ENCODE measurements around the gene PLA2G4A.

Gene PLA2G4A

GRCh38 chr1:186894415-186894814 lies 65.7 kb downstream of the PLA2G4A start:
- DNase-seq (ENCODE audit: low read depth) = no peak
- no peak overlapping the region for H3K4me3 ChIP-seq (ENCODE audit: low read depth, low read length)
- TF ChIP-seq, protein P1, sequence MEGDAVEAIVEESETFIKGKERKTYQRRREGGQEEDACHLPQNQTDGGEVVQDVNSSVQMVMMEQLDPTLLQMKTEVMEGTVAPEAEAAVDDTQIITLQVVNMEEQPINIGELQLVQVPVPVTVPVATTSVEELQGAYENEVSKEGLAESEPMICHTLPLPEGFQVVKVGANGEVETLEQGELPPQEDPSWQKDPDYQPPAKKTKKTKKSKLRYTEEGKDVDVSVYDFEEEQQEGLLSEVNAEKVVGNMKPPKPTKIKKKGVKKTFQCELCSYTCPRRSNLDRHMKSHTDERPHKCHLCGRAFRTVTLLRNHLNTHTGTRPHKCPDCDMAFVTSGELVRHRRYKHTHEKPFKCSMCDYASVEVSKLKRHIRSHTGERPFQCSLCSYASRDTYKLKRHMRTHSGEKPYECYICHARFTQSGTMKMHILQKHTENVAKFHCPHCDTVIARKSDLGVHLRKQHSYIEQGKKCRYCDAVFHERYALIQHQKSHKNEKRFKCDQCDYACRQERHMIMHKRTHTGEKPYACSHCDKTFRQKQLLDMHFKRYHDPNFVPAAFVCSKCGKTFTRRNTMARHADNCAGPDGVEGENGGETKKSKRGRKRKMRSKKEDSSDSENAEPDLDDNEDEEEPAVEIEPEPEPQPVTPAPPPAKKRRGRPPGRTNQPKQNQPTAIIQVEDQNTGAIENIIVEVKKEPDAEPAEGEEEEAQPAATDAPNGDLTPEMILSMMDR (IDR thresholded peaks at IDR 0.05; ENCODE audit: control insufficient read depth, extremely low read depth, insufficient read depth) = no peak

DNA sequence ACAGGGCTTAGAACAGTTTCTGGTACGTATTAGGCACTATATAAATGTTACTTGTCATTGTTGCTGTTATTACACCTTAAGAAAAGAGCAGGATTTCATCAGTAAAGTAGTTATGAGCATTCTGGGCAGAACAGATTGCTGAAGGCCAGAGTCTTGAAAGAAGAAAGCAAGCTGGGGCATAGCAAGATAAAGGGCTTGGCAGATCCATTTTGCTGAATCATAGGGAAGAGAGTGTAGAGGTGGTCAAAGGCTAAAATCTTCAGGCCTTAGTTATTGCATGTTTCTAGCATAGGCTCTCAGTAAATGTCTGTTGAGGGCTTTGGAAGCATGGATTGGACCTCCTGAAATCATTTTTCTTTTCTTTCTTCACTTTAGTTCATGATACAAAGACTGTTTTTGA lies 67.5 kb downstream of the PLA2G4A start:
- H3K4me3 ChIP-seq (ENCODE audit: low read depth, low read length) = no peak overlapping the region
- DNase-seq (ENCODE audit: low read depth) = no peak
- TF ChIP-seq, protein P1 (IDR thresholded peaks at IDR 0.05; ENCODE audit: control insufficient read depth, extremely low read depth, insufficient read depth) = no peak

DNA sequence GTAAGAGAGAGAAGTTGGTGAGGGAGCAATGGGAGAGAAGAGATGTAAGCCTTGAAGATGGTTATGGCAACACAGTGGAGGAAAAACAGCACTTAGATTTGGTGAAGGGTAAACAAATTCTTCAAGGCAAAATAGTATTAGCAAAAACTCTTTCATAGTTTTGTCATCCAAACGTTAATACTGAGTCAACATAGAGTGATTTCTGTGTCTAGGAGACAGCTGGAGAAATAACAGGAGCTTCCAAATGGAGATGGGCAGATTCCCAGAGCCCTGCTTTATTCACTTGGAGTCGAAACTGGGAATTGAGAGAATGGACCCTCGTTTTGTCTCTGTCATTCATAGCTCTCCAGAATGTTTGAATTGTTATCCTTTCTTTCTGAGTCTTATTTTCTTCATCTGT lies 68.3 kb downstream of the PLA2G4A start:
- TF ChIP-seq, protein P1 (IDR thresholded peaks at IDR 0.05; ENCODE audit: control insufficient read depth, extremely low read depth, insufficient read depth) = no peak
- DNase-seq (ENCODE audit: low read depth) = no peak
- H3K4me3 ChIP-seq (ENCODE audit: low read depth, low read length) = no peak overlapping the region

DNA sequence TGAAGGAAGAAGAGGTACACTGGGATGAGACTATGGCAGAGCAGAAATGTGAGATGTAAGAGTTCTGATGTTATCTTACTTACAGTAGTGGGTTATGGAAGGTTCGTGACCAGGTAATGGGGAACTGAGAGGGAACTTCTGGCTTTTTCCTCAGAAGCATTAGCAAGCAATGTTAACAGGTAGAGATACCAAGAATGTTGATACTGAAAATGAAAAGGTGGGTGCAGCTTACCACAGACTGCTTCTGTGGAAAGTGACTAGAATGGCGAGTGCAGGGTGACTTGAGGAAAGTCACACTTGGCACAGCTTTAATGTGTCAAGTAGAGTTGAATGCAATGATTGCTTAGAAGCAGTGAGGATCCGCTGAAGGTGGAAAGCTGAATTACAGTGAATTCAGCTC lies 70.8 kb downstream of the PLA2G4A start:
- no peak for DNase-seq (ENCODE audit: low read depth)
- TF ChIP-seq, protein P1 (IDR thresholded peaks at IDR 0.05; ENCODE audit: control insufficient read depth, extremely low read depth, insufficient read depth) = no peak

GRCh38 chr1:186899977-186900376 lies 71.2 kb downstream of the PLA2G4A start:
- DNase-seq (ENCODE audit: low read depth) = no peak
- H3K4me3 ChIP-seq (ENCODE audit: low read depth, low read length) = no peak overlapping the region
- TF ChIP-seq, protein P1 (IDR thresholded peaks at IDR 0.05; ENCODE audit: control insufficient read depth, extremely low read depth, insufficient read depth) = no peak

More for the DNA sequence above, 70.8 kb downstream of the PLA2G4A start:
- no peak overlapping the region for H3K4me3 ChIP-seq (ENCODE audit: low read depth, low read length)

DNA sequence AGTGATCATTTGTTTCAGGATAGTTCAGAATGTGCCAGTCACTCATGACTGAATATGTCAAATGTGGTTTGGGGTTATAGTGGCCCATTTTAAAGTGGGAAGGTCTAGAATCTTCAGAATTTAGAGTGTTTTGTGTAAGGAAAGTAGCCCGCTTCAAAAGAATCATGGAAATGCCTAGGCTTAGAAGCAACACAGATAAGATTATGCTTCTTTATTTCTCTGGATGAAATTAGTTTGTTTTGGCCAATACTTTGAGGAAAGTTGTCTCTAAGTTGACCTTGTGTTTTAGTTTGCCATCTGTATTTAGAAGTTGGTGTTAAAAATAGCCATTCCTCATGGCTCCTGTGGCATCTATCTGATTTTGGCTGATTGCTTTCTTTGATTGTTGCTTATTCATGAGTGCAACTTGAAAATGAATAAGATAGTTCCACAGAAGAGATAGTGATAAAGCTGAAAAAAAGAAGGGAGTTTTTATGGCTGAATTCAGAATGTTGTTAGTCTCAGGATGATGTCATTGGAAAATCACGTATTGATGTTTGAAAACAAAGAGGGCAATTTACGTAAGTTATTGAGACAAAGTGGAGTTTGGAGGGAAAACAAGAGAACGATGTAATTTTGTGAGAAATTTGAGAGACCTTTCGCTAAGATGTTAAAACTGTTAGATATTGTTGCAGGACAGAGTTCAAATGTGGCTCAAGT lies 71.9 kb downstream of the PLA2G4A start:
- TF ChIP-seq, protein P1 (IDR thresholded peaks at IDR 0.05; ENCODE audit: control insufficient read depth, extremely low read depth, insufficient read depth) = no peak
- H3K4me3 ChIP-seq (ENCODE audit: low read depth, low read length) = no peak overlapping the region
- DNase-seq (ENCODE audit: low read depth) = no peak

DNA sequence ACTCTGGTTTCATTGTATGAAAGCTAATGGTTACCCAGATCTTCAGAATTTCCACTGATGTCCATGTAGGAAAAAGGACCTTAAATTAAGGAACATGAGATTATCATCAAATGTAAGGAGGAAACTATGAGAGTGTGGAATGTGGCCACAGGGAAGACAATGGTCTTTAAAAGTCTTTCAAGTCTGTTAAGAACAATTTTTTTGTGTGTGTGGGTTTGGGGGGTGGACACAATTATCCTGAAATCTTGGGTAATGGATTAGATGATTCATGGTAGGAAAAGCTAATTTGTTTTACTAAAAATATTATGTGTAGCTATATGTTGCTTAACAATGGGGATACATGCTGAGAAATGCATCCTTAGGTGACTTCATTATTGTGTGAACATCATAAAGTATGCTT lies 72.9 kb downstream of the PLA2G4A start:
- DNase-seq (ENCODE audit: low read depth) = no peak
- TF ChIP-seq, protein P1 (IDR thresholded peaks at IDR 0.05; ENCODE audit: control insufficient read depth, extremely low read depth, insufficient read depth) = no peak
- no peak overlapping the region for H3K4me3 ChIP-seq (ENCODE audit: low read depth, low read length)

Data from LNCaP clone FGC (cell line).